Measurements from ENCODE around the gene LSP1.

LSP1 gene

DNA sequence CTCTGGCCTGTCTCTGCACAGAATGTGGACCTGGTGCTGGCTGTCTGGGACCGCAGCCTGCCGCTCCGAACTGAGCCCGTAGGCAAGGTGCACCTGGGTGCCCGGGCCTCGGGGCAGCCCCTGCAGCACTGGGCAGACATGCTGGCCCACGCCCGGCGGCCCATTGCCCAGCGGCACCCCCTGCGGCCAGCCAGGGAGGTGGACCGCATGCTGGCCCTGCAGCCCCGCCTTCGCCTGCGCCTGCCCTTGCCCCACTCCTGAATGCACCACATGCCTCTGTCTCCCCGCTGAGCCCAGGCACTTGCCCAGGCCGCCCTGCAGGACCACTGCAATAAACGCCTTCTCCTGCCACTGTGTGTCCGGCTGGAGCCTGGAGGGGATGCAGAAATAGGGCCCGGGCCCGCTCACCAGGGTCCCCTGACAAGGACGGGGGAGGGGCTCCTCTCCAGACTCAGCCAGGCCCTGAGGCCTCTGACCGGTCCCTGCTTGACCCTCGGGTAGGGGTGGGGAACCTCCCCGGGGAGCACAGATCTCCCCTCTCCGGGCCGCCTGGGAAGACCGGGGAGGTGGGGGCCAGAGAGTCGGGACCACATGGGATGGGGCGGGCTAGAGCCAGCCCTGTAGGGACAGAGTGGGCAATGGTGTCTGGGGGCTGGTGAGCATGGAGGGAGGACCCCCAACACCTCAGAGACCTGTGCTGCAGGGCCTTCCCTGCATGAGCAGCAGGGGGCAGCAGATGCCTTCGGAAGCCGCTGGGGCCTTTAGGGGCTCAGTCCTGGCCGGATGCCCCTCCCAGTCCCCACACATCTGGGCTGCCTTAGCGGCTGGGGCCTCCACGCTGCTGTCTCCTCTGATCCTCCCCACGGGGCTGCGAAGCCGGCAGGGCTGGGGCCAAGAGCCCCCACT, 15.5 kb upstream of the LSP1 start:
- DNase-seq (ENCODE audit: low read depth) = no peak

DNA sequence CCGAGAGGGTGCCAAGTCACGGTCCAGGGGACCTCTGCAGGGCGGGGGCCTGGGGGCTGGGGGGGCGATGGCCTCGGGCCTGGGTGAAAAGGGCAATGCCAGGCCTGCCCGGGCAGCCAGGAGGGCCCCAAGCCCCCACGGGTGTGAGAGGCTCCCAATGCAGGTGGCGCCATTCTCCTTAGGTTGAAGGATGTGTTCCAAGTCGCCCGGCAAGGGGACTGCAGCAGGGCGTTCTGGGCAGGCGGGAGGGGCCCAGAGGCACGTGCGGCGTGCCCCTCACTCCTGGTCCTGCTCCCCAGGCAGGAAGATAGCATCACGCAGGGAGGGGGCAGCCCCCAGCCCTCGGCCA, 14.8 kb upstream of the LSP1 start:
- no peak for DNase-seq (ENCODE audit: low read depth)

DNA sequence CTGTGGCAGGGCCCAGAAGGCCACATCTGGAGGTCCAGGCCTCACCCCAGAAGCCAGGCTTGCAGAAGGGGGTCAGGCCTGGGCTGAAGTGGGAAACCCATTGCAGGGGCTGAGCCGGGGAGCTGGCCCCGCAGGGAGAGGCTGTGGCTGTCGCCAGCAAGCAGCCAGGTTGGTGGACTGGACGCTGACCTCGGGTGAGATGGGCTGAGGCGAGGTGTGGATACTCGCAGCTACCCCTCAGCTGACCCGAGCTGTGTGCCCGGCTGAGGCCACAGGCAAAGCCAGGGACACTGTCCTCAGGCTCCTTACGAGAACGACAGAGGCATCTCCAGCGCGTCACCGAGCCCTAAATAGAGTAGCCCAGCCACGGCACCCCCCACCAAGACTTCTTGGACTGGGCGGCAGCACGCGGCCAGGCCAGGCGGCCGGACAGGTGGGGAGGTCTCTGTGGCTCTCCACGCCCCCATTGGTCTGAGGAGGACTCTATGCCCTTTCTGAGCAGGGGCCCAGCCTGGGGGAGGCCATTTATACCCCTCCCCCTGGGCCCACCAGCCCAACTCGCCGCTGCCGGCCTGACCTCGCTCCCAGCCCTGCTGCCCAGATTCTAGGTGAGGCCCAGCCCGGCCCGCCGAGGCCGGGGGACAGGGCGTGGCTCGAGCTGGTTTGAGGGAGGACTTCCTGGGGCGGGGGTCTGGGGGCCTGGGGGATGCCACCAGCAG, 14.3 kb upstream of the LSP1 start, which contains the start of gene TNNI2:
TNNI2 (plus strand) TSS at position 556 of the 719 bp plus-strand sequence. CDS start 716 bp downstream, outside the sequence.
- no peak for DNase-seq (ENCODE audit: low read depth)

DNA sequence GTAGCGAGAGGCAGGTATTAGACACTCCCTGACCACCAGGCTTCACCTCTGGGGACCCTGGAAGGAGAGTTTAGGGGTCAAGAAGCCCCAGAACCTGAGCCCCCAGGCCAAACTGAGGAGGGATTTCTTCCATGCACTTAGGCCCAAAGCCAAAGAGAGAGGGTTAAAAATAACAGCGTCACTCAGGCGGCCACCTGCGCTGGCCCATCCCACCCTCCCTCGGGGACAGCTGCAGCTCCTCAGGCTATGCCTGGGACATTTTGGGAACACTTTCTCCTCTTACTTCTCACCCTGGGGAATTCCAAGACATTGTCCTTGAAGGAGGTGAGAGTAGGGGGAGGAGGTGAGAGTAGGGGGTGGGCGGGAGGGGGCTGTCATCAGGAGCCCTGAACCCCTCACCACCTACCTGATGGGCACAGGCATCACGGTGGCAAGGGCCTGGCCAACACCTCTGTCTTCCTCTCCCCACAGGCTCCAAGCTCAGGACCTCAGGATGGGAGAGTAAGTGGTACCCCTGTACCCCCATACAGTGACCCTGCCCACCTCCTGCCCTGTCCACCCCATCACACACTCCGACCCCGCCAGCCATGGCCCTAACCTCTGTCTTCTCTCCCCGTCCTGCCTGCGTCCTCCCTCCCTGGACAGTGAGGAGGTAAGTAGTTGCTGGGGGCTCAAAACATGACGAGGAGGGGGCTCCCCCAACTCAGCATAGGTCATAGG, 13.5 kb upstream of the LSP1 start:
- no peak for DNase-seq (ENCODE audit: low read depth)

DNA sequence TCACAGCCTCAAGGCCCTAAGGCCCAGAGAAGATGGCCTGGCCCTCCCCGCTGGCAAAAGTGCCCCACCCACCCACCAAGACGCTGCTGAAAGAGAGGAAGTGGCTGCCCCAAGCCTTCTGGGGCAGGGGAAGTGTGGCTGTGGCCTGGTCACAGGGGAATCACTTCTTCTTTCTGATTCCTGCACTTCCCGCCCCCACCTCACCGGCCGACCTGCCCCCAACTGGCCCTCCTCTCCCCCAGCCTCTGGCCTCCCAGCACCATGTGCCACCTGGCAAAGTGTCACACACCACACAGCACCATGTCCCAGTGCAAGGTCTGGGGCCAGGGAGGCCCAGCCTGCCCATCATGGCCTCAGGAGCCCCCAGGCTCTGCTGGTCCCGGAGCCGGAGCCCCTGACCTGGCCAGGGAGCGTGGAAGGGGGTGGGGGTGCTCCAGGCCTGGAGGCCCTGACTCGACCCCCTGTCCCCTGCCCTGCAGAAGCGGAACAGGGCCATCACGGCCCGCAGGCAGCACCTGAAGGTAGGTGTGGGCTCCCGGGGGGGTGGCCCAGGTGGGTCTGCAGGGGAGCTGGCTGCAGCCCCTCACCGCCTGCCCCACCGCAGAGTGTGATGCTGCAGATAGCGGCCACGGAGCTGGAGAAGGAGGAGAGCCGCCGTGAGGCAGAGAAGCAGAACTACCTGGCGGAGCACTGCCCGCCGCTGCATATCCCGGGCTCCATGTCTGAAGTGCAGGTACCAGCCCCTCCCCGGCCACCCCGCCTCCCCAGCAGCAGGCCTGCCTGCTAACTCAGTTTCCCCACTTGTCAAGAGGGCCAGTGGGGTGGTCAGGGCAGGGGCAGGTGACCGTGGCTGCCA, 12.7 kb upstream of the LSP1 start:
- DNase-seq (ENCODE audit: low read depth) = no peak

DNA sequence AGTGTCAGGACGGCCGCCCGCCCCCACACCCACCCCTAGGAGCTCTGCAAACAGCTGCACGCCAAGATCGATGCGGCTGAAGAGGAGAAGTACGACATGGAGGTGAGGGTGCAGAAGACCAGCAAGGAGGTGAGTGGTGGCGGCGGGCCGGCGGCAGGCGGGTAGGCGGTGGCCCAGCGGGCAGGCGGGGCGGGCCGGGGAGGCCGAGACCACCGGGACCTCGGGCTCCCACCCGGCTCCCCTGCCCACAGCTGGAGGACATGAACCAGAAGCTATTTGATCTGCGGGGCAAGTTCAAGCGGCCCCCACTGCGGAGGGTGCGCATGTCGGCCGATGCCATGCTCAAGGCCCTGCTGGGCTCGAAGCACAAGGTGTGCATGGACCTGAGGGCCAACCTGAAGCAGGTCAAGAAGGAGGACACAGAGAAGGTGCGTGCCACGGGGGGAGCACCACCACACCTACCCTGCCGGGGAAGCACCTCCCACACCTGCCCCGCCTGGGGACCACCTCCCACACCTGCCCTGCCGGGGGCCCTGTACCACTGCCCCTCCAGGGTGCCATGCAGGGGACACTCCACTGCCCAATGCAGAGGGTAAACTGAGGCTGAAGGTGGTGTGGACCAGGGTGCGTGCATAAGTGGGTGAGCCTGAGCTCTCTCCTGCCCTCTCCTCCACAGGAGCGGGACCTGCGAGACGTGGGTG, 12.0 kb upstream of the LSP1 start:
- no peak for DNase-seq (ENCODE audit: low read depth)

DNA sequence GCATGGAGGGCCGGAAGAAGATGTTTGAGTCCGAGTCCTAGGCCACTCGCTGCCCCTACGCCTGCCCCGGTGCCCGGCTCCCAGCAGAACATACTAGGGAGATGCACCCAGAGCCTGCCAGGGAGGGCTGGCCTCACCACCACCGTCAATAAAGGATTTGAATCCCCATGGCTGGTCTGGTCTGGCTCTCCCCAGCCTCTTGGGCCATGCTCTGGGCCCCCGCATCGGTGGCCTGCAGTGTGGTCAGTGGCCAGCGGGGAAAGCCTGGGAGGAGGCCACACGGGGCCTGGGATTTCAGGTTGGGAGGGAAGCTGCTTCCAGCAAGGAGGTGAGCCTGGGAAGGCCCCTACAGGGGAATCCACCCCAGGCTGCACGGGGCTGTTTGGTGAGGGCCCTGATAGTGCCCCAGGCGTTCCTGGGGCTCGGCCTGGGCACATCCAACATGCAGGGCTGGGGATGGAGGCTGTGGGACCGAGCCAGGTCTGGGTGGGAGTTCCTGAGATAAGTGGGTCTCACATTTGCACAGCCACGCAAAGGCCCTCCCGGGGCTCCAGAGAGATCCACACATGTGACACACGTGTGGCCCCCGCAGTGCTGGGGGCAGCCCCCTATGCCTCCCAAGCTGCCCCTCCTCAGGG, 11.3 kb upstream of the LSP1 start:
- no peak for DNase-seq (ENCODE audit: low read depth)

DNA sequence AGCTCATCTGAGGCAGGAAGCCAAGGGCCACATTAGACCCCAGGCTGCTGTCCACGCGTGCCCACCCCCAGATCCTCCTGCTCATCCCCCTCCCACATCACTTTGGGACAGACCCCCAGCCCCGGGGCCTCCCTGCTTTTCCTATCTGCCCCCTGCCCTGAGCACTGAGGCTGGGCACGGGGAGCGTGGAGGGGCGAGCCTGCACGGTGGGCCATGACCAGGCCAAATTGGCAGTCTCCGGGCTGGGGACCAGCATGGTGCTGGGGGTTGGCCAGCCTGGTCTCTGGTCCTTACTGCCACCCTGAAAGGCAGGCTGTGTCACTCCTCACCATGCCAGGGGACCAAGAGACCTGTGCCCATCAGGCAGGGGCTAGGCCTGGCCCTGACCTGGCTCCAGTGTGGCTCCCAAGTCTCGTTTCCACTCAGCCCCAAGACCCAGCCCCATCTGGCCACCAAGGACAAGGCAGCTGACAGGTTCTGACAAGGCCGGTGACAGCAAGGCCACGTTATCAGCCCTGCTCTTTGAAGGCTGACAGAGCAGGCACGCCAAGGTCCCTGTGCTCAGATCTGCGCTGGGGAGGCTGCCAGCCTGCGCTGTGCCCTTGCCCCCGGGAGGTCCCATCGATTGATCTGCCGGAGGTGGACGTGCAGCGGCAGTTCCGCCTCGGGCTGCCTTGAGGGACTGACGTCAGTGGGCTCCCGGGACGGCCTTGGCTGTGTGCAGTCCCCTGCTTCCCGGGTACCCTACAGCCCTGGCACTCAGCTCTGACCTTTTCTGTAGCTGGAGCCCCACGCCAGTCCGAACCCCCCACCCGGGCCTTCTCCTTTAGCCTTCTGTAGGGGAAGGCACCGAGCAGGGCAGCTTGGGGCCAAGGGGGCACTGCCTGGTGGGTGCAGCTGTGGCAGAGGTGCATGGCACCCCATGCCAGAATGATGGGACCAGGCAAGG, 10.5 kb upstream of the LSP1 start:
- DNase-seq (ENCODE audit: low read depth) = no peak

DNA sequence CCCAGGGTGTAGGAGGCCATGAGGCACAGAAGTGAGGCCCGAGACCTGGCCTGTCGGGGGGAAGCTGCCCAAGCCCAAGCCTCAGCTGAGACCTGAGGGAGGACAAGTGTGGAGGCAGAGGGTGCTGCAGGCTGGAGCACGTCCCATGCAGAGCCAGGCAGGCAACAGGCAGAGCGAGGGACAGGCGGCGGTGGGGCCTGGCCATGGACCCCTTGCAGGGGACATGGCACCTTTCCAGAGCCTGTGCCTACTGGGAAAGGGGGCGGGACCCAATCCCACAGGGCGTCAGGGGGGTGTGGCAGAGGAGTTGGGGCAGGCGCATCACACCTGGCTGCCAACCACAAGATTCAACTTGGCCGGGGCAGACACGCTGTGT, 9.8 kb upstream of the LSP1 start:
- no peak for DNase-seq (ENCODE audit: low read depth)

DNA sequence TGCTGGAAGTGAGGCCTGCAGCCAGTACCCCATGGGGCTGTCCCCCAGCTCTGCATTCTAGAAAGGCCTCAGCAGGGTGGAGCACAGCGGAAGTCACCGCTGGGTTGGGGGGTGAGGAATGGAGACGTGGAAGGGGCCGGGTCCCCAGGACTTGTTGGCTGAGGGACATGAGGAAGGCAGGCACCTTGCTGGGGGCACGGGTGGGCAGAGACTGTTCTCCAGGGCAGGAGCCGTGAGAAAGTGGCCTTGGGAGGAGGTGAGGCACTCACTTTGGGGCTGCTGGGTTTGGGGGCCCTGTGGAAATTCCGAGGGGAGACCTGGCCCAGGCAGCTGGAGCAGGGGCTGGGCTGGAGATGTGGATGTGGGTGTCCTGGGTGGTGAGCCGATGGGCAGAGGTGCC, 9.1 kb upstream of the LSP1 start:
- no peak for DNase-seq (ENCODE audit: low read depth)

DNA sequence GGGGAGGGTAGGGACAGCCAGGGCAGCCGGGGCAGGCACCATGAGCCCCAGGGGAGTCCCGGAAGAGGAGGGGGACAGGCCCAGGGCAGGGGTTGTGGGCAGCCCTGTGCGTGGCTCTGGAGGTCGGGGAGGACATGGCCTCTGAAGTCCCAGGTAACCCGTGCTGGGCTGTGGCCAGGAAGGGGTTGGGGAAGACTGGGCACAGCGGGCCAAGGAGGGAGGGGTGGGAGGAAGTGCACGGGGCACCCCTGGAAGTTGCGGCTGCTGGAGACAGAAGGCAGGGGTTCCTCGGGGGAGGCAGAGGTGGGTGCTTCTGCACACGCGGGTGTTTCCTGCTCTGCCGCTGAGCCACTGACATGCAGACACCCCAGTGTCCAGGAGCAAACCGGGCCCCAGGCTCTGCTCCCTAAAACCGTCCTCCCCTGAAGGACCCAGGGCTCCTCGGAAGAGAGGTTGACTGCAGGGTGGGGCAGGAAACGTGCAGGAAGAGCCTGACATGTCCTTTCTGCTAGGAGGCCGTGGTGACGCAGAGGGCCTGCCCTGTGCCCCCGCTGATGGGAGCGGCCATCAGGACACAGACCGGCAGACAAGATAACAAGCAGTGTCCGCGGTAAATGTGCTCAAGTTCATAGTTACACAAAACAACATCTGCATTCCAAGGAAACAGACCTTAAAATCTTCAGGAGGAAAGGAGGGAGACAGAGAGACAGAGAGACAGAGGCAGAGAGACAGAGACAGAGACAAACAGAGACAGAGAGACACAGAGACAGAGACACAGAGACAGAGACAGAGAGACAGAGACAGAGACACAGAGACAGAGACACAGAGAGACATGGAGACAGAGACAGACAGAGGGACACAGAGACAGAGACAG, 8.4 kb upstream of the LSP1 start:
- no peak for DNase-seq (ENCODE audit: low read depth)

DNA sequence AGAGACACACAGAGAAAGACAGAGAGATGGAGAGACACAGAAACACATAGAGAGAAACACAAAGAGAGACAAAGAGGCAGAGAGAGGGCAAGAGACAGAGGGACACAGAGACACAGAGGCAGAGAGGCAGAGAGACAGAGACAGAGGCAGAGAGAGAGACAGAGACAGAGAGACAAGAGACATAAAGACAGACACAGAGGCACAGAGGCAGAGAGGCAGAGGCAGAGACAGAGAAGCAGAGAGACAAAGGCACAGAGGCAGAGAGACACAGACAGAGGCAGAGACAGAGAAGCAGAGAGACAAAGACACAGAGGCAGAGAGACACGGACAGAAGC, 7.8 kb upstream of the LSP1 start:
- no peak for DNase-seq (ENCODE audit: low read depth)

DNA sequence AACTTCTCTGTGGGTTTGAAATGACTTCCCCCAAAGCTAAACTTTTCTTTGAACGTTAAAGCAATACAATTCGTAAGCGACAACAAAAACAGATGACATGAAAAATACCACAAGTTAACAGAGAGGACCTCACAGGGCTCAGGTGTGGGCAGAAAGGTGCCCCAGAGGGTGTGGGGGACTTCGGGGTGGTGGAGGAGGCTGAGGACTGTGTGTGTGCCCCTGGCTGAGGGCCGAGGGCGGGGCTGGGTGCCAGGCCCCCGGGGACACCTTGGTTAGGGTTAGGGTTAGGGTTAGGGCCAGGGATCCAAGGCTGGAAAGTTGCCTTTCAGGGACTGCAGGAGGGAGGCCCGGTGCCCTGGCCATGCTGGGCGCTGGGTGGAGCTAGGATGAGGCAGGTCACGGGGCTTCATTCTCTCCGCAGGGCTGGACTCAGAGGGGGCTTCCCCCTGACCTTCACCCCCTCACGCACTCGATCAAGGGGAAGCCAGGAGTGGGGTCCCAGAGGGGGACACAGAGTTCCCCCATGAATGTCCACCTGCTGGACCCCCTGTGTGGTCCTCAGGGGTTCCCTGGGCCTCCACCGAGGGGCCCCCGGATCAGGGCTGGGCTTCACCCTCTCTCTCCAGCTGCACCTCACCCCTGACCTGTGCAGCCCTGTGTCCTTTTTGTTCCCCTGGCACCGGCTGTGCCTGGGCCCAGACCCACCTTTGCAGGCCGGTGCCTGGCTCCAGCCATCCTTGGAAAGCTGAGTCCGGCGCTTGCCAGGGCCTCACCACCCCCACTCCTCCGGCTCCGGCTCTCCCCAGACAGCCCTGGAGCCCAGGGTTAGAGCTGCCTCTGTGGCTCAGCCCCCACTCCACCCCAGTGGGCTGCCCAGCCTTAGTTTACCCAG, 7.1 kb upstream of the LSP1 start:
- DNase-seq (ENCODE audit: low read depth) = no peak

DNA sequence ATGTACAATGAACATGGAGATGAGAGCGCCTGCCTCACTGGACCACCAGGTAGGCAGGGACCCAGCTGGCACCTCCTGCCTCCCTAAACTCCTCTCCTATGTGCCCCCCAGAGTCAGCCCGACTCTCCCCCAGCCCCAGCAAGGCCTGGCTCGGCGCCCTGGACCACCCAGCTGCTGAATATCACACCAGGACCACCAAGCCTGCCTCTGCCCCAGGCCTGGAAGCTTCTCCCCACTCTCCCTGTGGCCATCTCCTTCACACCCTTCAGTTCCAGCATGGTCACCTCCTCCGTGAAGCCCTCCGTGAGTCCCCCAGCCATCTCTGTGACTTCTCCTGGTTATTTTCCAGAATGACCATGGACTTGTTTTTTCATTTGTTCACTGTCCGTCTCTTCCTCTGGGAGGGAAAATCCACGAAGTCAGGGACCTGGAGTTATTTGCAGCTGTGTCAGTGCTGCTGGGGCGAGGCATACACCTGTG, 6.4 kb upstream of the LSP1 start:
- DNase-seq (ENCODE audit: low read depth) = no peak

DNA sequence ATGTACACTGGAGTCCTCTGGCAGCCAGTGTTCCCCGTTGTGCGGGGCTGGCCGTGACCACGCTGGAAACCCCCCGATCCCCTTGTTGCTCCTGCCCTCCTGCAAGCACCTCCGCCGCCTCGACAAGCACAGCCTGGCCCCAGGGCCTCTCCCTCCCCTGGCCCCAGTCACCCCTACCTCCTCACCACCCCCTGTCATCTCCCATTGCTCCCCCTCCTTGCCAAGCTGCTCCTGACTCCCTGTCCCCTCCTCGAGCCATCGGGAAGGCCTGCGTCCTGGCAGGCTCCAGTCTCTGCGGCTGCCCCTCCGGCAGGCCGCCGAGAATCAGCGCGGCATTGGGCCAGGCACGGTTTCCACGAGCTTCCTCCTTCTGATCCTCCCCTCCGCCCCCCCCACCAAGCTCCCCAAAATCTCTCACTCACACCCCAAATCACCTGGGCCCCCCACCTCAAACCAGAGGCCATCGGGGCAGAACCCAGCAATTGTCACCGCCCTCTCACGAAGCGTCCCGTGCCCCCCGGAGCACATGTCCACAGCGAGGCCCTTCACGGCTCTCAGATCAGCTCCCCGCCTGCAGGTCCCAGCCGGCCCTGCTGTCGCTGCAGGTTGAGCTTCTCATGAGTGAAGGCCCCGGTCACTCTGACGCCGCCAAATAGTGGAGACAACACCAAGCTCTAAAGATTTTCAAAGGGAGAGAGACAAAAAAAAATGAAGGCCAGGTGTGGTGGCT, 5.7 kb upstream of the LSP1 start:
- no peak for DNase-seq (ENCODE audit: low read depth)

DNA sequence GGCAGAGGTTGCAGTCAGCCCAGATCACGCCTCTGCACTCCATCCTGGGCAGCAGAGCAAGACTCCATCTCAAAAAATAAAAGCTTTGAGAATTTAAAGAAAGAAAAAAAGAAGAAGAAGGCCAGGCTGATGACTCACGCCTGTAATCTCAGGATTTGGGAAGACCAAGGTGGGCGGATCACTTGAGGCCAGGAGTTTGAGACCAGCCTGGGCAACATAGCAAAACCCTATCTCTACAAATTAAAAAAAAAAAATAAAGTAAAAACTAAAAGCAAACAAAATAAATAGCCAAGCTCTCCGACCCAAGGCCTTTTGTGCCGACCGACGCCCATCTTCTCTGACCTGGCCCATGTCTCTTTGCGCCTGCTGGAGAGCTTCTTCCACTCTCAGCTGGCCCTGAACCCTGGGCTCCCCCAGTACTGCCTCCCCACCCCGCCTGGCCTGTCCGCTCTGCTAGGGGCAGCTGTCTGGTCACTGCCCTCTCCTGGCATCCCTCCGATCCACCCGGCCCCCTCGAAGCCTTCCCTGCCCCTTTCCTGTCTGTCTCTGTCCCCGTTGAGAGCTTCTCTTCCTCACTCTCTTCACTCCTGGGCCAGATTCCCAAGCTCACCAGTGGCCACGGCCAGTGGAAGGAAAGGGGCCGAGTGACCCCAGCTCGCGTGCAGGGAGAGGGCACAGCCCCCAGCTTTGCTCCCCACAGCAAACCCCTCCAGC, 4.8 kb upstream of the LSP1 start:
- DNase-seq (ENCODE audit: low read depth) = no peak
